ENCODE results near the gene CCDC112.

Gene CCDC112

GRCh38 chr5:115306011-115306536 is 9.6 kb upstream of the CCDC112 start:
- no peak for DNase-seq (ENCODE audit: extremely low spot score)
- CTCF ChIA-PET = interaction anchor here (6.8 kb wide), 1 partner anchor 268 kb away, joined by 66 read pairs; no protein-coding TSS in a partner anchor
- TF ChIP-seq SP1 (IDR thresholded peaks at IDR 0.05) (no peak), ELF4 (IDR thresholded peaks at IDR 0.05) (no peak), FOXA1 (IDR thresholded peaks at IDR 0.05) (no peak), HDGF (IDR thresholded peaks at IDR 0.05; ENCODE audit: borderline replicate concordance) (no peak), ZNF384 (IDR thresholded peaks at IDR 0.05) (no peak), FOXK2 (IDR thresholded peaks at IDR 0.05) (no peak), ARNT (IDR thresholded peaks at IDR 0.05) (no peak), SUZ12 (IDR thresholded peaks at IDR 0.05) (no peak), LEF1 (IDR thresholded peaks at IDR 0.05; ENCODE audit: borderline replicate concordance) (no peak), NFRKB (IDR thresholded peaks at IDR 0.05) (no peak), BHLHE40 (IDR thresholded peaks at IDR 0.05; ENCODE audit: borderline replicate concordance) (no peak), FOXM1 (IDR thresholded peaks at IDR 0.05; ENCODE audit: borderline replicate concordance) (no peak), TARDBP (IDR thresholded peaks at IDR 0.05) (no peak), CTBP1 (IDR thresholded peaks at IDR 0.05; ENCODE audit: borderline replicate concordance) (no peak), L3MBTL2 (conservative IDR thresholded peaks at IDR 0.05) (no peak)
- TF ChIP-seq, protein P1, sequence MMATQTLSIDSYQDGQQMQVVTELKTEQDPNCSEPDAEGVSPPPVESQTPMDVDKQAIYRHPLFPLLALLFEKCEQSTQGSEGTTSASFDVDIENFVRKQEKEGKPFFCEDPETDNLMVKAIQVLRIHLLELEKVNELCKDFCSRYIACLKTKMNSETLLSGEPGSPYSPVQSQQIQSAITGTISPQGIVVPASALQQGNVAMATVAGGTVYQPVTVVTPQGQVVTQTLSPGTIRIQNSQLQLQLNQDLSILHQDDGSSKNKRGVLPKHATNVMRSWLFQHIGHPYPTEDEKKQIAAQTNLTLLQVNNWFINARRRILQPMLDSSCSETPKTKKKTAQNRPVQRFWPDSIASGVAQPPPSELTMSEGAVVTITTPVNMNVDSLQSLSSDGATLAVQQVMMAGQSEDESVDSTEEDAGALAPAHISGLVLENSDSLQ (IDR thresholded peaks at IDR 0.05) = no peak
- POLR2A ChIA-PET = interaction anchor here (1.4 kb wide), 1 partner anchor 239 kb away, joined by 3 read pairs; the partner anchor contains the start of gene FEM1C

GRCh38 chr5:115304496-115304895 is 8.0 kb upstream of the CCDC112 start:
- CTCF ChIA-PET = interaction anchor here (1.2 to 6.8 kb wide), 2 partner anchors 11 to 270 kb away, joined by 4 to 66 read pairs; no protein-coding TSS in a partner anchor

DNA sequence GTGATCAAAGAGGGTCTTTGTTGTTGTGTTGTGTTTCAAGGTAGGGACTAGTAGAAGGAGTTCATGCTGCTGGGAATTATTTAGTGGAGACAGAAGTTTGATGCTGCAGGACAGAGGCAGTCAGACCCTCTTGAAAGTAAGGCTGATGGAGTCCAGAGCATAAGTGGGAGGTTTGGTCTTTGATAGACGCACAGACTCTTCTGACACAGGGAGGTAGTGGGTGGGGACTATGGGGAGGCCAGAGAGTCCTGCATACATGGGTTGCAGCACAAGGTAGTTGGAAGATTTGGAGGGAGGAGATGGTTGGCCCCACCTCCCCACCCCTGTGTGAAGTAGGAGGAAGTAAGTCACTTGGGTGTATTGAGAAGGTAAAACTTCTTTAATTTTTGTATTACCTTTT is 2.4 kb upstream of the CCDC112 start:
- TF ChIP-seq FOXK2 (IDR thresholded peaks at IDR 0.05) (no peak), LEF1 (IDR thresholded peaks at IDR 0.05; ENCODE audit: borderline replicate concordance) (no peak), FOXM1 (IDR thresholded peaks at IDR 0.05; ENCODE audit: borderline replicate concordance) (no peak), SUZ12 (IDR thresholded peaks at IDR 0.05) (no peak), SP1 (IDR thresholded peaks at IDR 0.05) (no peak), ELF4 (IDR thresholded peaks at IDR 0.05) (no peak), FOXA1 (IDR thresholded peaks at IDR 0.05) (no peak), ZNF384 (IDR thresholded peaks at IDR 0.05) (no peak), ARNT (IDR thresholded peaks at IDR 0.05) (no peak), NFRKB (IDR thresholded peaks at IDR 0.05) (no peak), TARDBP (IDR thresholded peaks at IDR 0.05) (no peak), BHLHE40 (IDR thresholded peaks at IDR 0.05; ENCODE audit: borderline replicate concordance) (no peak), CTBP1 (IDR thresholded peaks at IDR 0.05; ENCODE audit: borderline replicate concordance) (no peak), L3MBTL2 (conservative IDR thresholded peaks at IDR 0.05) (no peak)
- TF ChIP-seq, protein P1 (IDR thresholded peaks at IDR 0.05) = no peak
- ChIA-PET CTCF (no interaction called here), POLR2A (no interaction called here)
- no peak for DNase-seq (ENCODE audit: extremely low spot score)

More at GRCh38 chr5:115304496-115304895, 8.0 kb upstream of the CCDC112 start:
- TF ChIP-seq BHLHE40 (IDR thresholded peaks at IDR 0.05; ENCODE audit: borderline replicate concordance) = no peak
- no peak for TF ChIP-seq ARNT (IDR thresholded peaks at IDR 0.05)
- TF ChIP-seq, protein P1 (IDR thresholded peaks at IDR 0.05) = no peak
- no peak for TF ChIP-seq HDGF (IDR thresholded peaks at IDR 0.05; ENCODE audit: borderline replicate concordance)
- TF ChIP-seq FOXM1 (IDR thresholded peaks at IDR 0.05; ENCODE audit: borderline replicate concordance) = no peak
- TF ChIP-seq LEF1 (IDR thresholded peaks at IDR 0.05; ENCODE audit: borderline replicate concordance) = no peak
- TF ChIP-seq L3MBTL2 (conservative IDR thresholded peaks at IDR 0.05) = no peak
- no peak for TF ChIP-seq SUZ12 (IDR thresholded peaks at IDR 0.05)
- no peak for TF ChIP-seq TARDBP (IDR thresholded peaks at IDR 0.05)
- no peak for TF ChIP-seq FOXA1 (IDR thresholded peaks at IDR 0.05)
- TF ChIP-seq ZNF384 (IDR thresholded peaks at IDR 0.05) = no peak
- no peak for DNase-seq (ENCODE audit: extremely low spot score)
- POLR2A ChIA-PET = no interaction called here

- ChIA-PET CTCF (no interaction called here), POLR2A (interaction anchor here (0.7 to 3.1 kb wide), 3 partner anchors 9 to 35 kb away, joined by 3 to 12 read pairs (median 5); partner anchors contain the start of gene PGGT1B)
- no peak for DNase-seq (ENCODE audit: extremely low spot score)
- TF ChIP-seq FOXA1 (IDR thresholded peaks at IDR 0.05) (no peak), FOXK2 (IDR thresholded peaks at IDR 0.05) (no peak), LEF1 (IDR thresholded peaks at IDR 0.05; ENCODE audit: borderline replicate concordance) (no peak), HDGF (IDR thresholded peaks at IDR 0.05; ENCODE audit: borderline replicate concordance) (no peak), NFRKB (IDR thresholded peaks at IDR 0.05) (no peak), SUZ12 (IDR thresholded peaks at IDR 0.05) (no peak), L3MBTL2 (conservative IDR thresholded peaks at IDR 0.05) (no peak), ELF4 (IDR thresholded peaks at IDR 0.05) (no peak), ZNF384 (IDR thresholded peaks at IDR 0.05) (no peak), ARNT (IDR thresholded peaks at IDR 0.05) (no peak), BHLHE40 (IDR thresholded peaks at IDR 0.05; ENCODE audit: borderline replicate concordance) (no peak), TARDBP (IDR thresholded peaks at IDR 0.05) (no peak), CTBP1 (IDR thresholded peaks at IDR 0.05; ENCODE audit: borderline replicate concordance) (no peak), SP1 (IDR thresholded peaks at IDR 0.05) (no peak), FOXM1 (IDR thresholded peaks at IDR 0.05; ENCODE audit: borderline replicate concordance) (no peak)
- TF ChIP-seq, protein P1 (IDR thresholded peaks at IDR 0.05) = no peak
Observed at GRCh38 chr5:115297031-115297430, 577 bp upstream of the CCDC112 start.

- DNase-seq (ENCODE audit: extremely low spot score) = peak; percentile 18
- TF ChIP-seq, protein P1 (IDR thresholded peaks at IDR 0.05) = no peak
- TF ChIP-seq ELF4 (IDR thresholded peaks at IDR 0.05) = no peak
- TF ChIP-seq ARNT (IDR thresholded peaks at IDR 0.05) = no peak
- TF ChIP-seq TARDBP (IDR thresholded peaks at IDR 0.05) = no peak
- no peak for TF ChIP-seq FOXK2 (IDR thresholded peaks at IDR 0.05)
- TF ChIP-seq ZNF384 (IDR thresholded peaks at IDR 0.05) = no peak
- TF ChIP-seq NFRKB (IDR thresholded peaks at IDR 0.05) = no peak
- TF ChIP-seq SUZ12 (IDR thresholded peaks at IDR 0.05) = no peak
- no peak for TF ChIP-seq SP1 (IDR thresholded peaks at IDR 0.05)
- TF ChIP-seq FOXM1 (IDR thresholded peaks at IDR 0.05; ENCODE audit: borderline replicate concordance) = no peak
- ChIA-PET CTCF (interaction anchor here (0.7 kb wide), 1 partner anchor 205 kb away, joined by 6 read pairs; no protein-coding TSS in a partner anchor), POLR2A (interaction anchor here (1.9 to 3.1 kb wide), 2 partner anchors 32 to 34 kb away, joined by 5 to 12 read pairs; partner anchors contain the start of gene PGGT1B)
Observed at GRCh38 chr5:115295777-115296123, 704 bp downstream of the CCDC112 start.

Measured in HEK293T (cell line).